ENCODE measurements around the gene ATE1. TPM values are rescaled to one million over a fixed set of nuclear protein-coding genes. Genes with fewer than 3 reads are reported as not detected.

Gene ATE1
- total and polyA plus RNA-seq, 2 donors (not counting 1 experiment from before 2014, with no cell fraction given): 8.2 to 32.0 TPM

- H4K20me1 ChIP-seq (ENCODE audit: control insufficient read depth, insufficient read depth, low read length, poor library complexity, severe bottlenecking): peaks cover 23% of the 10 kb centered on the region
- peak overlapping the region in 1 of 2 donors; percentile 78 for H3K27ac ChIP-seq (ENCODE audit: low read length in 2 of 2)
- CTCF ChIA-PET: interaction anchor here (0.7 to 1.0 kb wide), 2 partner anchors 9 to 48 kb away, joined by 3 to 8 read pairs; no protein-coding TSS in a partner anchor
- H3K27me3 Mint-ChIP-seq: no peaks in the 10 kb centered on the region
- H3K4me3 Mint-ChIP-seq: peak overlapping the region; percentile 81
- H2AFZ ChIP-seq (ENCODE audit: insufficient read depth, low read depth, low read length, poor library complexity, severe bottlenecking): peak overlapping the region; percentile 92
- peak overlapping the region; percentile 68 for H3K27ac Mint-ChIP-seq
- H3K9me3 ChIP-seq (ENCODE audit: control extremely low read depth in 1 of 3, control insufficient read depth in 2 of 3, insufficient read depth in 1 of 3, low read length in 2 of 3): peaks cover 0 to 2% (median 0%) of the 10 kb centered on the region in 3 donors
- H3K4me1 ChIP-seq (ENCODE audit: control insufficient read depth in 2 of 2, insufficient read depth in 2 of 2, low read length in 2 of 2): peaks cover 11 to 17% of the 10 kb centered on the region in 2 donors
- H3K4me1 Mint-ChIP-seq: peaks cover 20% of the 10 kb centered on the region
- TF ChIP-seq CTCF (IDR thresholded peaks at IDR 0.05) (no peak), EZH2 (IDR thresholded peaks at IDR 0.05; ENCODE audit: borderline replicate concordance, insufficient read depth, low read depth, low read length, poor library complexity, severe bottlenecking) (no peak)
- peak overlapping the region; percentile 95 for H3K9ac ChIP-seq (ENCODE audit: low read length)
- H3K79me2 ChIP-seq (ENCODE audit: control insufficient read depth, insufficient read depth, low read length): peaks cover 30% of the 10 kb centered on the region
- H3K9me3 Mint-ChIP-seq (ENCODE audit: insufficient read depth): no peaks in the 10 kb centered on the region
- peaks cover 0 to 11% of the 10 kb centered on the region in 2 experiments for H3K36me3 ChIP-seq (replicated peaks in 1 of 2; ENCODE audit: control extremely low read depth in 1 of 2, control insufficient read depth in 1 of 2, extremely low read depth in 1 of 2, insufficient read depth in 2 of 2, low read length in 1 of 2)
- intact Hi-C loops (cut with micrococcal nuclease): loop anchor here (1.0 to 2.0 kb wide), 2 partner anchors 47 to 399 kb away; partner anchors contain the start of genes ATE1 and PLEKHA1
- H3K4me2 ChIP-seq (replicated peaks; ENCODE audit: low read depth, low read length, poor library complexity, severe bottlenecking): peak overlapping the region; percentile 81
- no peak for DNase-seq
- H3K4me3 ChIP-seq (ENCODE audit: control extremely low read depth in 1 of 5, extremely low read depth in 1 of 5, insufficient read depth in 1 of 5, low read depth in 2 of 5, low read length in 4 of 5): peak overlapping the region in 4 of 5 experiments; percentile 57 to 93 (median 82)
- 31% methylated on average over 18 of the region's 21 CpGs for whole genome bisulfite sequencing (ENCODE audit: insufficient coverage)
- H3K27me3 ChIP-seq (replicated peaks in 1 of 4; ENCODE audit: control extremely low read depth in 1 of 4, control insufficient read depth in 3 of 4, insufficient read depth in 4 of 4, low read length in 3 of 4): no peaks in the 10 kb centered on the region
- no peak for ATAC-seq (ENCODE audit: low read depth)
- POLR2A ChIA-PET: interaction anchor here (0.6 to 2.0 kb wide), 2 partner anchors 47 to 63 kb away, joined by 6 to 7 read pairs; partner anchors contain the start of gene ATE1
Observed at GRCh38 chr10:121975295-121976086, 47.7 kb upstream of the ATE1 start.

All from B cell (primary cell).